ENCODE data around the gene GAS7.

The GAS7 gene

GRCh38 chr17:10171122-10171571 lies 27.3 kb downstream of the GAS7 start:
- no peak for DNase-seq (ENCODE audit: low read depth)

- DNase-seq (ENCODE audit: low read depth) = no peak
These were observed 28.2 kb downstream of the GAS7 start for GRCh38 chr17:10170233-10170632.

GRCh38 chr17:10169290-10169689 lies 29.1 kb downstream of the GAS7 start:
- DNase-seq (ENCODE audit: low read depth) = no peak

DNA sequence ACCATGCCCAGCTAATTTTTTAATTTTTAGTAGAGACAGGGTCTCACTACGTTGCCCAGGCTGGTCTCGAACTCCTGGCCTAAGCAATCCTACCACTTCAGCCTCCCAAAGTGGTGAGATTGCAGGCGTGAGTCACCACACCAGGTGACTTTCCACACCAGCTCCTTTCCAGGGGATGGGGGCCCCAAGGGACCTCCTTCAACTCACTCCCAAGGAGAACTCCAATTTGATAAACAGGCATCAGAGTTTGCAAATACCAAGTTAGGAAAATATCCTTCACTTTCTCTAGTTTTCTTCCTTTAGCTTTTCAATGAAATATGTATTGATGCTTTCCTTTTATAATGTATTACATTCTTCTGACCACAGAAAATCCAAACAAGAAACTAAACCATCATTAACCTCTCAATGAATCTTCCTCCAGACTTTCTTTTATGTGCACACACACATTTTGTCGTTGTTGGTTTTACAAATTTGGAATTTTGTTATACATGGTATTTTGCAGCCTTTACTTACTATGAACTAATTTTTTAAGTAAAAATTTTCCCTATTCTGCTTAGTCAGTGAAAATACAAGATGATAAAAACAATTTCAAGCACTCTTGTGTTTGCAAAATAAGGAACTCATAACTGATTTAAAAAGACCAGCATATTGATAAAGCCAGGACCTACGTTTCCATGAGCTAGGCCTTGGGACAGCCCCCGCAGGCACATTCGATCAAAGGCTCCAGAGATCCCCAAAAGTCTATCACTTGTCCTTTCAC lies 32.0 kb downstream of the GAS7 start:
- DNase-seq (ENCODE audit: low read depth) = no peak

DNA sequence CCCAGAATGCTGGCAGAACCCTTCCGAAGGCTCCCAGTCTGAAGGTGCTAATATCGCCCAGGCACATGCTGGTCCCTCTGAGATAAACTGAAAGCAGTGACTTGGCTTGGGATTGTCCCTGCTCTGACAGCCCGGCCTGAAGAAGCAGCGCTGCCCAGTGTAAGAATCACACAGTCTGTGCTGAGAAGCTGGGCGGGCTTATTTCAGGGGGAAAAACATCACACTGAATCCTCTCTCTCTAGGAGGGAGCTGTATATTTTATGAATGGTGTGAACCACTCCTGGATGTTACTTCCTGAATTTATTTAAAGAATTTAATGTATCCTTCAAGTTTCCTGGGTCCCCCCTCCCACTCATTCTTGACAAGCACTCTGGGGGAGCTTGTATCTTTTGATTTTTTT lies 36.3 kb downstream of the GAS7 start:
- no peak for DNase-seq (ENCODE audit: low read depth)

- DNase-seq (ENCODE audit: low read depth) = no peak
These were observed 37.0 kb downstream of the GAS7 start for GRCh38 chr17:10161386-10161785.

GRCh38 chr17:10156948-10157607 lies 41.3 kb downstream of the GAS7 start:
- peak; percentile 1 for DNase-seq (ENCODE audit: low read depth)

GRCh38 chr17:10156599-10156947 lies 41.8 kb downstream of the GAS7 start:
- no peak for DNase-seq (ENCODE audit: low read depth)

GRCh38 chr17:10156077-10156435 lies 42.4 kb downstream of the GAS7 start:
- DNase-seq (ENCODE audit: low read depth) = no peak

- DNase-seq (ENCODE audit: low read depth) = no peak
These were observed 42.9 kb downstream of the GAS7 start for GRCh38 chr17:10155371-10156076.

GRCh38 chr17:10151667-10152496 lies 46.5 kb downstream of the GAS7 start:
- DNase-seq (ENCODE audit: low read depth) = no peak

- no peak for DNase-seq (ENCODE audit: low read depth)
These were observed 48.6 kb downstream of the GAS7 start for GRCh38 chr17:10149573-10150399.

DNA sequence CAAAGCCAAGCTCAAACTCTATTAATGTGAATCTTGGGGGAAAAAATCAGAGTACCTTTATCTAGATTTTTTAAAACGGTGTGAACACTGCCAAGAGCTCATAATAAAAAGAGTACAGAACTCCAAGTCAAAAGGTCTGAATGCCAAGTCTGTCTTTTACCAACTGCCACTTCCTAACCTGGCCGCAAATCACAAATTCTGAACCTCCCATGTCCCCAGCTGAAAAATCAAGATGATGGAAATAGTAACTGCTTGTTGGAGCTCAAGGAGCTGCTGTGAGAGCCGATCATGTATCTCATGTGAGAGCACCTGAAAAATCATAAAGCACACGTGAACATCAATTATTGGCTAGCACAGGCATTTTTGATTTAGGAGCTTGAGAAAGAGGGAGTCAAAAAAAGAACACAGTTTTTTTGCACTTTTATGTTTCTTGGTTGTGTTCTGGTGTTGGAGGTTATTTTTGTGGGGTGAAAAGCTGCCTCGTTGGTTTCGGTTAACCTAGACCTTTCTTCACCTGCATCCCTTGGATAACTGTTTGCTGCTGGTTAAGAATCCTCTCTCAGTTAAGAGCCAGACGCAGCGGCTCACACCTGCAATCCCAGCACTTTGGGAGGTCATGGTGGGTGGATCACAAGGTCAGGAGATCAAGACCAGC lies 50.5 kb downstream of the GAS7 start:
- DNase-seq (ENCODE audit: low read depth) = no peak

GRCh38 chr17:10147040-10147439 lies 51.4 kb downstream of the GAS7 start:
- DNase-seq (ENCODE audit: low read depth) = no peak

DNA sequence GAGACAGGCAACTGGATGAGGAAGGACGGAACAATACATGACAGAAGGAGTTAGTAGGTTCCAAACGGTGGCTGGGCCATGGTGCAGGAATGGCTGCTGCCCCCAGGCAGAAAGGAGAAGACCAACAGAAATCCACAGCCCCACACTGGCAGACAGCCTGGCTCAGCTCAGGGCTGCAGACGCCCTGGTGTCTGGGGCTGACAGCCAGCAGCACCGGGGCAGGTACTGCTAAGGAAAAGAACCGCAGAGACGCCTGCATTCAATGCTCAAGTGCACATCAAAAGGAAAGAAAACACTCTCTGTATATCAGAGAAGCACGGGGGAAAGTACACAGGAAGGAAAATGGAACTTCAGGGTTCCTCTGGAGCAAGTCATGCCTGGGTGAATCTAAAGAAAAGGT lies 53.4 kb downstream of the GAS7 start:
- no peak for DNase-seq (ENCODE audit: low read depth)

DNA sequence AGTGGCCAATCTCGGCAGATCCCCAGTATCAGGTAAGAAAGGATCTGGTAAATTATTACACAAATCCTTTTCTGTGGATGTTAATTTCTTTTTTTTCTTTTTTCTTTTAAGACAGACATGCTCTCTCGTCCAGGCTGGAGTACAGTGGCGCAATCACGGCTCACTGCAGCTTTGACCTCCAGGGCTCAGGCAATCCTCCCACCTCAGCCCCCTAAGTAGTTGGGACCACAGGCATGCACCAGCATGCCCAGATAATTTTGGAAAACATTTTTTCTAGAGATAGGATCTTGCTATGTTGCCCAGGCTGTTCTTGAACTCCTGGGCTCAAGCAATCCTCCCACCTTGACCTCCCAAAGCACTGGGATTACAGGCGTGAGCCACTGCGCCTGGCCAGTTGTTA lies 54.0 kb downstream of the GAS7 start:
- DNase-seq (ENCODE audit: low read depth) = no peak

DNA sequence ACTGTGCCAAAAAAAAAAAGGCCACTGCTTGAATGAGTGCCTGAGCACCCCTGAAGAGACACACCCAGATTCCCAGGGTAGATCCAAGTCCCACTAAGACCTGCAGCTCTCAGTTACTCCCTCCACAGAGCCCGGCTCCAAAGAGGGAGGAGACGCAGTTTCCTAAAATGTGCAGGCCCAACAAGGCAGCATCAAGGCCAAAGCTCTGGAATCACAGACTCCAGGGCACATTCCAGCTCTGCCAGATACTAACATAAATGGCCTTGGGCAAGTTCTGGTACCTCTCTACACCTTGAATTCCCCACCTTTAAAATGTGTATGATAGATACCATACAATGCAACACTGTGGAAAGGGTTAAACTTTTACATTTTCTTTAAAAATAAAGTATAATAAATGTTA lies 57.0 kb downstream of the GAS7 start:
- DNase-seq (ENCODE audit: low read depth) = no peak

DNA sequence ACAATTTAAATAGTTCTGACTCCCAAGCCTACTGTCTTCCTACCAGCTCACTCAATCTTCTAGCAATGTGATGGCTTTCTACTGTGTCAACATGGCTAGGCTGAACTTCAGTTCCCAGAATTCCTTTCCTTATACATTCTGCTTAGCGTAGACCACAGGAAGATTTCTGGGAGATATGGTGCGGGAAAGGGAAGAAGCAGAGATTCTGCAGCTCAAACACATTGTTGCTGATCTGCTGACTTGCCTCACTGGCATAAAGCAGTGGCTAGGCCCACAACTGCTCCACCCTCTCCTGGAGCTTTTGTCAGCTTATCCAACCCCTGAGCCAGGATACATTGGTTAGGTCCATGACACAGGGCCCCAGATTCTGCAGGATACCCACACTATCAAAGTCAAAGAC lies 58.8 kb downstream of the GAS7 start:
- DNase-seq (ENCODE audit: low read depth) = no peak

DNA sequence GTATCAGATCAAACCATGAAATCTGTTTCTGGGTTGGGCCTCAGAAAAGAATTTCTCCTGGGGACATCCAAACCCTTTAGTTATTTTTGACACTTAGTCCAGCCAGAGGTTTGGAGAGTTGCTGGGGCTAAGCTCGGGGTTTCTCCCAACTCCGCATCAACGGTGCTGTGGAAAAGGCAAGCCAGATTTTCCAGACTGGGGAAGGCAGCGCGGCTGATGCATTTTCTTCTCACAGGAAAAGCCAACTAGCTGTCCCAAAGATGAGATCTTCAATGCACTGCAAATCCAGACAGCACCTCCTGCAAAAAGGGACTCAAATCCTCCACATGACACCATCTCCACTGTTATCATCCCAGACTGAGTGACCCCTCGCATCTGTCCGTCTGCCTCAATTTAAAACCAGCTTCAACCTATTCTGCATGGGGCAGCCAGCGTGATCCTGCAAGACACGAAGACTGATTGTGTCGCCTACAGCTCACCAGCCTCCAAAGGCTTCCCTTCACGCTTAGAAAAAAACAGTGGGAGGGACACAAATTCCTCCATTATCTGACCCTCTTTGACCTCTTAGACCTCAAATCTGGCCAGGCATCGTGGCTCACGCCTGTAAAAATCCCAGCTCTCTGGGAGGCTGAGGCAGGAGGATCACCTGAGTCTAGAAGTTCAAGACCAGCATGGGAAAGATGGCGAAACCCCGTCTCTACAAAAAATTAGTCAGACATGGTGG lies 62.0 kb downstream of the GAS7 start:
- DNase-seq (ENCODE audit: low read depth) = no peak

DNA sequence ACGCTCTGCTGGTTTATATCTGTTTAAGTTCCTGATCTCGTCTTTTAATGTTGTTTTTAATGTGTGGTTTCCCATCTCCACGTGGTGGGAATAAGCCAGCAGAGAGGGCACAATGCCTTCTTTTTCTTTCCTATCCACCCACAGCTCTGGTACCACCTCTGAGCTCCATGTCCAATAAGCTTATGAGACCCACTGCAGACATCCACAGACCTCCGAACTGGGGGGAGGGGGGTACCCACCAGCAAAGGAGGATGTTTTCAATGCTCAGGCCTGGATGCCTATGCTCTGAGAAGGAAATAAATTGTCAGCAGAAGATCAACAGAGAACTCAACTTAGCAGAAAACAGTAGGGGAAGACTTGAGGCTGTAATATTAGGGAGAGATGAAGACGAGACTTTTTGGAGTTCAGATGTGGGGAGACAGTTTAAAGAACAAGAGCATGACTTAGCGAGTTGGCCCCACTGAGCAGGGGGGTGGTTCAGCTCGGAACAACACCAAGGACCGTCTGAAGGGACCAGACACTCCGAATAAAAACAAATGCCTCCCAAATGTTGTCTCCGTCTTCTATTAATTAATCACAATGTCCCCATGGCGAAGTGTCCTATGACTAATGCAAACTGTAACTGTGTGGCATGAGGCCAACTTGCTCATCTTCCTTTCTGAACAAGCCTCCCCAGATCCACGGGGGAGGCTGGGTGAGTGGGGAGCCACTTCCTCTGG lies 62.7 kb downstream of the GAS7 start:
- DNase-seq (ENCODE audit: low read depth) = no peak
